Measurements from ENCODE around the gene FCAR.

GRCh38 chr19:54928299-54928698 is 54.3 kb downstream of the FCAR start:
- no peak for TF ChIP-seq EZH2 (IDR thresholded peaks at IDR 0.05; ENCODE audit: low read length, unreplicated experiment)
- no peak for TF ChIP-seq CTCF (conservative IDR thresholded peaks at IDR 0.05; ENCODE audit: low read depth, low read length)

Data from PC-3 (cell line).